ENCODE data around the gene JAK3.

JAK3 gene

GRCh38 chr19:17775991-17776803, 71.6 kb downstream of the JAK3 start:
- no peak for DNase-seq

- no peak for DNase-seq
These were observed 72.4 kb downstream of the JAK3 start for GRCh38 chr19:17775245-17775927.
